Mesendoderm (in vitro differentiated cells): ENCODE results near the gene PTGER1.

ENCODE experiments used
- DNase-seq: peaks from one replicate; pipeline ENCODE4 v3.0.0; 2013
- H2AK5ac ChIP-seq: 2 replicates; pipeline ENCODE4 v1.6.1; 2013; ENCODE audit warnings: low read length, inconsistent platforms
- H2BK120ac ChIP-seq: 2 replicates; pipeline ENCODE4 v1.6.1; 2013; ENCODE audit warnings: low read depth, mild to moderate bottlenecking, low read length, moderate library complexity, mixed read lengths
- H2BK15ac ChIP-seq: replicated peaks from 2 replicates; pipeline ENCODE4 v1.6.1; 2013; ENCODE audit warnings: low read depth, mild to moderate bottlenecking, moderate library complexity
- H2BK5ac ChIP-seq: 2 replicates; pipeline ENCODE4 v1.6.1; 2013; ENCODE audit warnings: low read length, inconsistent platforms
- H3K18ac ChIP-seq: 2 replicates; pipeline ENCODE4 v1.6.1; 2013; ENCODE audit warnings: mild to moderate bottlenecking, low read length, mixed read lengths
- H3K23ac ChIP-seq: one replicate; pipeline ENCODE4 v1.6.1; 2013; ENCODE audit warnings: low read length
- H3K27ac ChIP-seq: 2 replicates; pipeline ENCODE4 v1.5.1; 2013; ENCODE audit warnings: low read depth, mild to moderate bottlenecking, inconsistent platforms, low read length, moderate library complexity
- H3K27me3 ChIP-seq: 2 replicates; pipeline ENCODE4 v1.6.1; 2013; ENCODE audit warnings: low read length, control low read depth, mild to moderate bottlenecking, inconsistent platforms; ENCODE audit not compliant: insufficient read depth, poor library complexity
- H3K36me3 ChIP-seq: 2 replicates; pipeline ENCODE4 v1.6.1; 2013; ENCODE audit warnings: low read length, inconsistent platforms; ENCODE audit not compliant: control insufficient read depth, insufficient read depth
- H3K4ac ChIP-seq: one replicate; pipeline ENCODE4 v1.6.1; 2013; ENCODE audit warnings: low read depth, mild to moderate bottlenecking, low read length, moderate library complexity
- H3K4me1 ChIP-seq: 2 replicates; pipeline ENCODE4 v1.6.1; 2013; ENCODE audit warnings: low read depth, low read length, inconsistent platforms; ENCODE audit not compliant: control insufficient read depth
- H3K4me2 ChIP-seq: 2 replicates; pipeline ENCODE4 v1.6.1; 2013; ENCODE audit warnings: low read length
- H3K4me3 ChIP-seq: 2 replicates; pipeline ENCODE4 v1.5.1; 2013; ENCODE audit warnings: mild to moderate bottlenecking, low read length
- H3K56ac ChIP-seq: one replicate; pipeline ENCODE4 v1.6.1; 2013; ENCODE audit warnings: low read length
- H3K79me1 ChIP-seq: 2 replicates; pipeline ENCODE4 v1.6.1; 2013; ENCODE audit warnings: low read length, inconsistent platforms
- H3K79me2 ChIP-seq: 2 replicates; pipeline ENCODE4 v1.6.1; 2013; ENCODE audit warnings: mild to moderate bottlenecking, low read length; ENCODE audit not compliant: control insufficient read depth, insufficient read depth
- H3K9ac ChIP-seq: 2 replicates; pipeline ENCODE4 v1.6.1; 2013; ENCODE audit warnings: low read length, inconsistent platforms
- H4K5ac ChIP-seq: one replicate; pipeline ENCODE4 v1.6.1; 2013; ENCODE audit warnings: low read length
- H4K8ac ChIP-seq: one replicate; pipeline ENCODE4 v1.6.1; 2013; ENCODE audit warnings: low read depth, mild to moderate bottlenecking, control low read depth, low read length, moderate library complexity
- WGBS: extraction: QIAGEN DNeasy Blood & Tissue Kit; methylation state at CpG from one replicate; pipeline ENCODE4 v1.1.7; 2013; ENCODE audit warnings: low lambda C conversion rate, missing lambda C conversion rate; ENCODE audit not compliant: insufficient coverage; ENCODE audit errors: extremely low coverage; 5-methylcytosine and 5-hydroxymethylcytosine counted together

Gene PTGER1

GRCh38 chr19:14512406-14512961 is 37.3 kb upstream of the PTGER1 start:
- Histone ChIP-seq H3K27me3 (no peaks in the 10 kb centered on the region), H2BK15ac (no peak overlapping the region), H4K5ac (no peak overlapping the region), H3K4me1 (peaks cover 8% of the 10 kb centered on the region), H3K4me3 (no peak overlapping the region), H3K79me1 (peaks cover 19% of the 10 kb centered on the region), H4K8ac (no peak overlapping the region), H2BK5ac (no peak overlapping the region), H3K18ac (no peak overlapping the region), H3K4ac (no peak overlapping the region), H3K23ac (no peak overlapping the region), H3K9ac (no peak overlapping the region), H3K79me2 (peaks cover 22% of the 10 kb centered on the region), H2BK120ac (no peak overlapping the region), H3K27ac (no peak overlapping the region), H3K36me3 (peaks cover 17% of the 10 kb centered on the region), H2AK5ac (no peak overlapping the region), H3K4me2 (no peak overlapping the region), H3K56ac (no peak overlapping the region)
- WGBS: no CpG with 5 or more reads among the region's 14 CpGs
- DNase-seq: no peak

GRCh38 chr19:14511229-14511593 is 36.1 kb upstream of the PTGER1 start:
- no CpG with 5 or more reads among the region's 4 CpGs for WGBS
- H3K4me2 ChIP-seq: no peak overlapping the region
- H3K4me1 ChIP-seq: peaks cover 3% of the 10 kb centered on the region

GRCh38 chr19:14510311-14511228 is 35.4 kb upstream of the PTGER1 start:
- Histone ChIP-seq H3K36me3 (peaks cover 9% of the 10 kb centered on the region), H3K4me2 (no peak overlapping the region), H3K4ac (no peak overlapping the region), H3K79me1 (peaks cover 6% of the 10 kb centered on the region), H3K4me1 (no peaks in the 10 kb centered on the region), H3K27me3 (no peaks in the 10 kb centered on the region), H3K18ac (no peak overlapping the region), H2AK5ac (no peak overlapping the region), H3K79me2 (peaks cover 3% of the 10 kb centered on the region), H3K56ac (no peak overlapping the region), H3K23ac (no peak overlapping the region), H4K5ac (no peak overlapping the region), H3K27ac (no peak overlapping the region), H4K8ac (no peak overlapping the region), H2BK120ac (no peak overlapping the region), H3K4me3 (no peak overlapping the region), H2BK15ac (no peak overlapping the region), H2BK5ac (no peak overlapping the region), H3K9ac (no peak overlapping the region)
- WGBS: no CpG with 5 or more reads among the region's 22 CpGs
- DNase-seq: no peak

More at GRCh38 chr19:14511229-14511593, 36.1 kb upstream of the PTGER1 start:
- H3K4me3 ChIP-seq: no peak overlapping the region
- no peak overlapping the region for H2BK15ac ChIP-seq
- no peak overlapping the region for H3K23ac ChIP-seq
- peaks cover 15% of the 10 kb centered on the region for H3K36me3 ChIP-seq
- H3K9ac ChIP-seq: no peak overlapping the region
- no peak overlapping the region for H2BK120ac ChIP-seq
- no peak overlapping the region for H3K27ac ChIP-seq
- no peak overlapping the region for H4K5ac ChIP-seq
- no peak for DNase-seq
- no peak overlapping the region for H3K4ac ChIP-seq
- no peak overlapping the region for H2BK5ac ChIP-seq
- peaks cover 12% of the 10 kb centered on the region for H3K79me1 ChIP-seq
- no peak overlapping the region for H3K56ac ChIP-seq
- H3K18ac ChIP-seq: no peak overlapping the region
- H2AK5ac ChIP-seq: no peak overlapping the region
- no peaks in the 10 kb centered on the region for H3K27me3 ChIP-seq
- H4K8ac ChIP-seq: no peak overlapping the region
- peaks cover 9% of the 10 kb centered on the region for H3K79me2 ChIP-seq

GRCh38 chr19:14507704-14508542 is 32.8 kb upstream of the PTGER1 start:
- Histone ChIP-seq H3K36me3 (no peaks in the 10 kb centered on the region), H2BK15ac (no peak overlapping the region), H3K23ac (no peak overlapping the region), H3K56ac (no peak overlapping the region), H2AK5ac (no peak overlapping the region), H3K27me3 (no peaks in the 10 kb centered on the region), H2BK5ac (no peak overlapping the region), H3K4me2 (no peak overlapping the region), H3K27ac (no peak overlapping the region), H2BK120ac (no peak overlapping the region), H3K4ac (no peak overlapping the region), H3K79me2 (no peaks in the 10 kb centered on the region), H4K8ac (no peak overlapping the region), H4K5ac (no peak overlapping the region), H3K4me3 (no peak overlapping the region), H3K79me1 (no peaks in the 10 kb centered on the region), H3K9ac (no peak overlapping the region), H3K18ac (no peak overlapping the region), H3K4me1 (no peaks in the 10 kb centered on the region)
- DNase-seq: no peak
- WGBS: no CpG with 5 or more reads among the region's 12 CpGs

GRCh38 chr19:14505488-14506239 is 30.5 kb upstream of the PTGER1 start:
- H3K4ac ChIP-seq: no peak overlapping the region
- H3K27me3 ChIP-seq: no peaks in the 10 kb centered on the region
- no peak overlapping the region for H3K56ac ChIP-seq
- no peak overlapping the region for H3K4me2 ChIP-seq
- no peak overlapping the region for H2AK5ac ChIP-seq
- no peaks in the 10 kb centered on the region for H3K79me2 ChIP-seq
- H2BK15ac ChIP-seq: no peak overlapping the region
- H4K5ac ChIP-seq: no peak overlapping the region
- peak; percentile 83 for DNase-seq
- no peaks in the 10 kb centered on the region for H3K36me3 ChIP-seq
- H3K4me3 ChIP-seq: no peak overlapping the region
- no peaks in the 10 kb centered on the region for H3K79me1 ChIP-seq
- H2BK5ac ChIP-seq: no peak overlapping the region
- H3K27ac ChIP-seq: no peak overlapping the region
- H3K18ac ChIP-seq: no peak overlapping the region
- no peak overlapping the region for H3K9ac ChIP-seq
- H3K4me1 ChIP-seq: no peaks in the 10 kb centered on the region
- no CpG with 5 or more reads among the region's 19 CpGs for WGBS
- H3K23ac ChIP-seq: no peak overlapping the region
- H2BK120ac ChIP-seq: no peak overlapping the region
- H4K8ac ChIP-seq: no peak overlapping the region
